Measurements from ENCODE around the gene C2.

The C2 gene

GRCh38 chr6:31948306-31948705 lies 20.8 kb downstream of the C2 start:
- H3K9ac ChIP-seq (ENCODE audit: low read length), result no peak overlapping the region
- peaks cover 0 to 2% of the 10 kb centered on the region in 2 experiments for H3K4me1 ChIP-seq (ENCODE audit: control insufficient read depth in 1 of 2, insufficient read depth in 2 of 2, low read length in 2 of 2)
- no peak overlapping the region for H3K18ac ChIP-seq (ENCODE audit: low read length)
- H3K14ac ChIP-seq (ENCODE audit: low read length), result no peak overlapping the region
- peaks cover 4% of the 10 kb centered on the region for H3K79me1 ChIP-seq (ENCODE audit: low read length)
- DNase-seq, result no peak
- H3K9me3 ChIP-seq (ENCODE audit: insufficient read depth, low read depth, low read length), result peaks cover 2% of the 10 kb centered on the region
- no CpG with 5 or more reads among the region's 5 CpGs for WGBS (ENCODE audit: extremely low coverage, insufficient coverage, insufficient read length)
- H3K79me2 ChIP-seq (ENCODE audit: control insufficient read depth, insufficient read depth, low read length, poor library complexity), result no peaks in the 10 kb centered on the region
- H3K4me2 ChIP-seq (ENCODE audit: low read length), result no peak overlapping the region
- no peak overlapping the region for H3K4me3 ChIP-seq (ENCODE audit: low read depth, low read length)
- H4K12ac ChIP-seq (ENCODE audit: low read depth, low read length), result no peak overlapping the region
- H2AFZ ChIP-seq (ENCODE audit: insufficient read depth, low read length, poor library complexity), result no peak overlapping the region
- H3K4ac ChIP-seq (ENCODE audit: low read depth, low read length), result no peak overlapping the region
- no peak overlapping the region for H4K91ac ChIP-seq (ENCODE audit: low read depth, low read length)
- H2BK120ac ChIP-seq (ENCODE audit: insufficient read depth, low read length, poor library complexity), result no peak overlapping the region
- H2BK12ac ChIP-seq (ENCODE audit: low read length), result no peak overlapping the region
- no peak overlapping the region for H2AK5ac ChIP-seq (ENCODE audit: low read length)
- H4K8ac ChIP-seq (ENCODE audit: low read depth, low read length), result no peak overlapping the region
- H3K27me3 ChIP-seq (ENCODE audit: insufficient read depth, low read length), result no peaks in the 10 kb centered on the region
- no peak overlapping the region for H2BK5ac ChIP-seq (ENCODE audit: low read depth, low read length, poor library complexity)
- no peak overlapping the region for H3K27ac ChIP-seq (ENCODE audit: low read depth, low read length)
- no peak overlapping the region for H3K23ac ChIP-seq (ENCODE audit: low read length)
- H3K36me3 ChIP-seq (ENCODE audit: control insufficient read depth in 1 of 2, insufficient read depth in 2 of 2, low read length in 2 of 2), result peaks cover 12 to 25% of the 10 kb centered on the region in 2 experiments

- Histone ChIP-seq H3K79me2 (ENCODE audit: control insufficient read depth, insufficient read depth, low read length, poor library complexity) (no peaks in the 10 kb centered on the region), H3K9ac (ENCODE audit: low read length) (no peak overlapping the region), H3K9me3 (ENCODE audit: insufficient read depth, low read depth, low read length) (peaks cover 2% of the 10 kb centered on the region), H2BK12ac (ENCODE audit: low read length) (no peak overlapping the region), H4K12ac (ENCODE audit: low read depth, low read length) (no peak overlapping the region), H2AK5ac (ENCODE audit: low read length) (no peak overlapping the region), H3K79me1 (ENCODE audit: low read length) (peaks cover 4% of the 10 kb centered on the region), H4K91ac (ENCODE audit: low read depth, low read length) (no peak overlapping the region), H2AFZ (ENCODE audit: insufficient read depth, low read length, poor library complexity) (no peak overlapping the region), H3K18ac (ENCODE audit: low read length) (no peak overlapping the region), H3K4me3 (ENCODE audit: low read depth, low read length) (no peak overlapping the region), H3K27me3 (ENCODE audit: insufficient read depth, low read length) (no peaks in the 10 kb centered on the region), H3K4ac (ENCODE audit: low read depth, low read length) (no peak overlapping the region), H3K4me1 (ENCODE audit: control insufficient read depth in 1 of 2, insufficient read depth in 2 of 2, low read length in 2 of 2) (peaks cover 0 to 2% of the 10 kb centered on the region in 2 experiments), H3K36me3 (ENCODE audit: control insufficient read depth in 1 of 2, insufficient read depth in 2 of 2, low read length in 2 of 2) (peaks cover 15 to 31% of the 10 kb centered on the region in 2 experiments), H2BK5ac (ENCODE audit: low read depth, low read length, poor library complexity) (no peak overlapping the region), H4K8ac (ENCODE audit: low read depth, low read length) (no peak overlapping the region), H3K4me2 (ENCODE audit: low read length) (no peak overlapping the region), H3K14ac (ENCODE audit: low read length) (no peak overlapping the region), H2BK120ac (ENCODE audit: insufficient read depth, low read length, poor library complexity) (no peak overlapping the region), H3K23ac (ENCODE audit: low read length) (no peak overlapping the region), H3K27ac (ENCODE audit: low read depth, low read length) (no peak overlapping the region)
- WGBS (ENCODE audit: extremely low coverage, insufficient coverage, insufficient read length), result no CpG with 5 or more reads among the region's 6 CpGs
- DNase-seq, result peak; percentile 93 to 99
Observed at GRCh38 chr6:31948753-31949413, 21.4 kb downstream of the C2 start.

GRCh38 chr6:31949926-31950548 lies 22.5 kb downstream of the C2 start:
- no peak for DNase-seq
- Histone ChIP-seq H3K23ac (ENCODE audit: low read length) (no peak overlapping the region), H2BK12ac (ENCODE audit: low read length) (no peak overlapping the region), H3K27me3 (ENCODE audit: insufficient read depth, low read length) (no peaks in the 10 kb centered on the region), H4K8ac (ENCODE audit: low read depth, low read length) (no peak overlapping the region), H3K79me1 (ENCODE audit: low read length) (peaks cover 4% of the 10 kb centered on the region), H2BK5ac (ENCODE audit: low read depth, low read length, poor library complexity) (no peak overlapping the region), H3K9me3 (ENCODE audit: insufficient read depth, low read depth, low read length) (peaks cover 2% of the 10 kb centered on the region), H3K4me2 (ENCODE audit: low read length) (no peak overlapping the region), H2BK120ac (ENCODE audit: insufficient read depth, low read length, poor library complexity) (no peak overlapping the region), H2AK5ac (ENCODE audit: low read length) (no peak overlapping the region), H2AFZ (ENCODE audit: insufficient read depth, low read length, poor library complexity) (no peak overlapping the region), H3K4me1 (ENCODE audit: control insufficient read depth in 1 of 2, insufficient read depth in 2 of 2, low read length in 2 of 2) (peaks cover 0 to 2% of the 10 kb centered on the region in 2 experiments), H3K27ac (ENCODE audit: low read depth, low read length) (no peak overlapping the region), H3K36me3 (ENCODE audit: control insufficient read depth in 1 of 2, insufficient read depth in 2 of 2, low read length in 2 of 2) (peaks cover 23 to 42% of the 10 kb centered on the region in 2 experiments), H4K12ac (ENCODE audit: low read depth, low read length) (no peak overlapping the region), H3K14ac (ENCODE audit: low read length) (no peak overlapping the region), H3K79me2 (ENCODE audit: control insufficient read depth, insufficient read depth, low read length, poor library complexity) (no peaks in the 10 kb centered on the region), H3K18ac (ENCODE audit: low read length) (no peak overlapping the region), H3K9ac (ENCODE audit: low read length) (no peak overlapping the region), H3K4ac (ENCODE audit: low read depth, low read length) (no peak overlapping the region), H4K91ac (ENCODE audit: low read depth, low read length) (no peak overlapping the region), H3K4me3 (ENCODE audit: low read depth, low read length) (no peak overlapping the region)
- WGBS (ENCODE audit: extremely low coverage, insufficient coverage, insufficient read length), result no CpG with 5 or more reads among the region's 7 CpGs

GRCh38 chr6:31952140-31952805 lies 24.8 kb downstream of the C2 start:
- no peak overlapping the region for H2AFZ ChIP-seq (ENCODE audit: insufficient read depth, low read length, poor library complexity)
- H3K27ac ChIP-seq (ENCODE audit: low read depth, low read length), result no peak overlapping the region
- no peaks in the 10 kb centered on the region for H3K79me2 ChIP-seq (ENCODE audit: control insufficient read depth, insufficient read depth, low read length, poor library complexity)
- peaks cover 4% of the 10 kb centered on the region for H3K79me1 ChIP-seq (ENCODE audit: low read length)
- H4K8ac ChIP-seq (ENCODE audit: low read depth, low read length), result no peak overlapping the region
- no peak overlapping the region for H3K14ac ChIP-seq (ENCODE audit: low read length)
- no peak overlapping the region for H3K9ac ChIP-seq (ENCODE audit: low read length)
- H3K4me2 ChIP-seq (ENCODE audit: low read length), result no peak overlapping the region
- WGBS (ENCODE audit: extremely low coverage, insufficient coverage, insufficient read length), result no CpG with 5 or more reads among the region's 5 CpGs
- H2AK5ac ChIP-seq (ENCODE audit: low read length), result no peak overlapping the region
- H3K18ac ChIP-seq (ENCODE audit: low read length), result no peak overlapping the region
- H2BK120ac ChIP-seq (ENCODE audit: insufficient read depth, low read length, poor library complexity), result no peak overlapping the region
- peak; percentile 60 to 84 for DNase-seq
- H3K4me1 ChIP-seq (ENCODE audit: control insufficient read depth in 1 of 2, insufficient read depth in 2 of 2, low read length in 2 of 2), result peaks cover 0 to 2% of the 10 kb centered on the region in 2 experiments
- H3K9me3 ChIP-seq (ENCODE audit: insufficient read depth, low read depth, low read length), result peaks cover 2% of the 10 kb centered on the region
- H3K4ac ChIP-seq (ENCODE audit: low read depth, low read length), result no peak overlapping the region
- no peak overlapping the region for H4K12ac ChIP-seq (ENCODE audit: low read depth, low read length)
- no peak overlapping the region for H2BK5ac ChIP-seq (ENCODE audit: low read depth, low read length, poor library complexity)
- H3K27me3 ChIP-seq (ENCODE audit: insufficient read depth, low read length), result no peaks in the 10 kb centered on the region
- no peak overlapping the region for H2BK12ac ChIP-seq (ENCODE audit: low read length)
- no peak overlapping the region for H3K4me3 ChIP-seq (ENCODE audit: low read depth, low read length)
- H3K23ac ChIP-seq (ENCODE audit: low read length), result no peak overlapping the region
- H3K36me3 ChIP-seq (ENCODE audit: control insufficient read depth in 1 of 2, insufficient read depth in 2 of 2, low read length in 2 of 2), result peaks cover 36 to 52% of the 10 kb centered on the region in 2 experiments
- no peak overlapping the region for H4K91ac ChIP-seq (ENCODE audit: low read depth, low read length)
